Ishikawa (cell line): ENCODE measurements around the gene MAP3K20.

Source experiments
- CEBPB ChIP-seq: IDR thresholded peaks from 2 replicates; pipeline ENCODE4 v1.6.1; 2012
- CREB1 ChIP-seq: IDR thresholded peaks from 2 replicates; pipeline ENCODE4 v1.6.1; 2012; ENCODE audit warnings: low read depth
- FOXM1 ChIP-seq: IDR thresholded peaks from 2 replicates; pipeline ENCODE4 v1.6.1; 2012; ENCODE audit warnings: low read depth, borderline replicate concordance
- RAD21 ChIP-seq: IDR thresholded peaks from 2 replicates; pipeline ENCODE4 v1.6.1; 2012; ENCODE audit warnings: low read depth
- REST ChIP-seq: IDR thresholded peaks from 2 replicates; pipeline ENCODE4 v1.6.1; 2012; ENCODE audit warnings: low read depth, mild to moderate bottlenecking
- TAF1 ChIP-seq: IDR thresholded peaks from 2 replicates; pipeline ENCODE4 v1.6.1; 2012; ENCODE audit warnings: low read depth, mild to moderate bottlenecking
- TCF12 ChIP-seq: IDR thresholded peaks from 2 replicates; pipeline ENCODE4 v1.6.1; 2012; ENCODE audit warnings: low read depth
- YY1 ChIP-seq: IDR thresholded peaks from 2 replicates; pipeline ENCODE4 v1.6.1; 2012; ENCODE audit warnings: low read depth

- TF ChIP-seq CREB1 (no peak), RAD21 (no peak), REST (no peak), YY1 (no peak), TAF1 (no peak), CEBPB (no peak), FOXM1 (no peak), TCF12 (no peak)
Measured at GRCh38 chr2:173045181-173045580, 30.5 kb upstream of the MAP3K20 start.
